OCI-LY7 (cell line): Measurements from ENCODE around the gene NCOA7. TPM values are rescaled to one million over a fixed set of nuclear protein-coding genes. Genes with fewer than 3 reads are reported as not detected.

Experiments used
- BruUV-seq: library from RNA; stranded (reverse); fragments of 400-500 nt; replicated peaks from 2 replicates; lab custom pipeline; 2021; lab: Mats Ljungman, UMichigan
- CTCF ChIA-PET: fragments of 300-600 bp; sonication (Branson Sonifier 250); formaldehyde crosslinking; loops from one replicate; lab custom pipeline; 2022; ENCODE audit warnings: antibody characterized with exemption; ENCODE audit not compliant: unreplicated experiment; lab: Charles Lee
- POLR2A ChIA-PET: fragments of 300-600 bp; sonication (Branson Sonifier 250); formaldehyde crosslinking; loops from one replicate; lab custom pipeline; 2022; ENCODE audit warnings: antibody characterized with exemption; lab: Charles Lee
- DNase-seq: peaks from one replicate; pipeline ENCODE4 v3.0.0-alpha.2; 2015; ENCODE audit warnings: low spot score
- H2AFZ ChIP-seq: fragments of 200-600 bp; sonication (generic), shearing (Covaris generic); 2 replicates; pipeline ENCODE4 v1.6.1; 2014; ENCODE audit warnings: mild to moderate bottlenecking, antibody characterized with exemption, low read length, moderate library complexity
- H3K27ac ChIP-seq: fragments of 200-600 bp; sonication (generic); 2 replicates; pipeline ENCODE4 v1.5.1; 2014; ENCODE audit warnings: mixed run types, low read depth, mild to moderate bottlenecking, moderate library complexity, low read length, inconsistent platforms; ENCODE audit not compliant: poor library complexity, severe bottlenecking
- H3K36me3 ChIP-seq: fragments of 200-600 bp; sonication (generic); 2 replicates; pipeline ENCODE4 v1.6.1; 2014; ENCODE audit warnings: mild to moderate bottlenecking, antibody characterized with exemption, low read length, moderate library complexity, mixed read lengths; ENCODE audit not compliant: insufficient read depth
- H3K4me1 ChIP-seq: fragments of 200-600 bp; sonication (generic); 2 replicates; pipeline ENCODE4 v1.5.1; 2014; ENCODE audit warnings: mild to moderate bottlenecking, low read length; ENCODE audit not compliant: insufficient read depth, poor library complexity, severe bottlenecking
- H3K4me2 ChIP-seq: fragments of 200-600 bp; sonication (generic); 2 replicates; pipeline ENCODE4 v1.6.1; 2014; ENCODE audit warnings: mild to moderate bottlenecking, low read length
- H3K4me3 ChIP-seq: fragments of 200-600 bp; sonication (generic); 2 replicates; pipeline ENCODE4 v1.5.1; 2014; ENCODE audit warnings: mild to moderate bottlenecking, low read depth, low read length; ENCODE audit not compliant: poor library complexity, severe bottlenecking
- H3K79me2 ChIP-seq: fragments of 200-600 bp; sonication (generic); 2 replicates; pipeline ENCODE4 v1.6.1; 2016; ENCODE audit warnings: low read depth, mild to moderate bottlenecking, low read length, moderate library complexity, mixed read lengths; ENCODE audit not compliant: insufficient read depth
- H3K9me2 ChIP-seq: fragments of 200-600 bp; sonication (generic); 2 replicates; pipeline ENCODE4 v1.6.1; 2016; ENCODE audit warnings: mild to moderate bottlenecking, low read length, mixed read lengths; ENCODE audit not compliant: insufficient read depth
- H3K9me3 ChIP-seq: fragments of 200-600 bp; sonication (generic); 2 replicates; pipeline ENCODE4 v1.6.1; 2014; ENCODE audit warnings: mild to moderate bottlenecking, mixed run types, low read length, mixed read lengths
- H4K20me1 ChIP-seq: fragments of 200-600 bp; sonication (generic); 2 replicates; pipeline ENCODE4 v1.6.1; 2014; ENCODE audit warnings: mild to moderate bottlenecking, antibody characterized with exemption, low read length, moderate library complexity, mixed read lengths; ENCODE audit not compliant: insufficient read depth
- EZH2phosphoT487 ChIP-seq: fragments of 200-600 bp; sonication (generic); IDR thresholded peaks from 2 replicates; pipeline ENCODE4 v1.6.1; 2018; ENCODE audit warnings: low read depth, borderline replicate concordance, mild to moderate bottlenecking, mixed run types, antibody characterized with exemption, low read length, moderate library complexity, mixed read lengths
- intact Hi-C: fragments of 100-400 bp; cut with micrococcal nuclease; formaldehyde crosslinking; loops from one replicate; pipeline ENCODE4 v1.10.0; 2022; ENCODE audit not compliant: unreplicated experiment
- total RNA-seq, 2 experiments: library from RNA; depleted of rRNA in 1 of 2; stranded (reverse); fragments of >200 nt in 1 of 2; shearing (Covaris generic) in 1 of 2; gene quantifications; 2 replicates each; pipeline ENCODE4 v1.2.3, GENCODE V29; 2014 to 2022
- TF ChIP-seq, protein P1 (sequence below): fragments of 200-600 bp; sonication (generic); conservative IDR thresholded peaks from 2 replicates; pipeline ENCODE4 v1.5.1; 2014; ENCODE audit warnings: mild to moderate bottlenecking, antibody characterized with exemption, low read length, moderate library complexity, mixed read lengths

Gene NCOA7
- total RNA-seq, 2 experiments from 2014 or later, result 14.8 to 52.2 TPM

DNA sequence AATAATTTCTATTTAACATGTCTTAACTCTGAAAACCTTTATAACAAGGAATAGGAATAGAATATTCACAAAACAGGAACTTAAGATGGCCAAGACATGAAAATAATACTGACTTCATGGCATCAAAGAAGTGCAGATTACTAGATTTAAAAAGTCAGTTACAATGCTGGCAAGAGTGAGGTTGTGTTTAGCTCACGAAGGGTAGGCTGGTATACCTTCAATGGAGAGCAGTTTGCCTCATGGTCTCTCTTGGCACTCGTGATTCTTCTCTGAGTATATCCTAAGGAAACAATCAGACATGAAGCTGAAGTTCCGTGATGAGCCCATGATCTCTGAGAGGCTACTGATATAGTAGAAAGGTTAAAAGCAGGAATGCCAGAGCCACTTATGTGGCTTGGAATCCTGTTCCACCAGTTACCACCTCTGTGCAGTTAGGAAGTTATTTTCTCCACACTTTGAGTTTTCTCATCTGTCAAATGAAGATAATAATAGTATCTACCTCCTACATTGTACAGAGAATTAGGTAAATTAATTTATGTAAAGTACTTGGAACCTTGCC lies 7.2 kb downstream of the NCOA7 start:
- no TSS peak for BruUV-seq
- CTCF ChIA-PET, result interaction anchor here (1.0 to 1.2 kb wide), 2 partner anchors 10 to 13 kb away, joined by 3 to 4 read pairs; no protein-coding TSS in a partner anchor
- DNase-seq, result no peak
- Histone ChIP-seq H3K4me2 (peak overlapping the region; percentile 96), H3K27ac (peak overlapping the region; percentile 97), H3K9me3 (no peaks in the 10 kb centered on the region), H3K4me3 (peak overlapping the region; percentile 43), H3K4me1 (peaks cover 99% of the 10 kb centered on the region), H3K36me3 (peaks cover 18% of the 10 kb centered on the region; the same call in 1 of the 2 replicates), H4K20me1 (no peaks in the 10 kb centered on the region), H3K9me2 (no peaks in the 10 kb centered on the region), H3K79me2 (peaks cover 97% of the 10 kb centered on the region), H2AFZ (peak overlapping the region; percentile 10; the same call in 1 of the 2 replicates)
- intact Hi-C loops, result loop anchor here (10.0 kb wide), 1 partner anchor 1547 kb away; the partner anchor contains the start of gene ECHDC1
- TF ChIP-seq, protein P1, sequence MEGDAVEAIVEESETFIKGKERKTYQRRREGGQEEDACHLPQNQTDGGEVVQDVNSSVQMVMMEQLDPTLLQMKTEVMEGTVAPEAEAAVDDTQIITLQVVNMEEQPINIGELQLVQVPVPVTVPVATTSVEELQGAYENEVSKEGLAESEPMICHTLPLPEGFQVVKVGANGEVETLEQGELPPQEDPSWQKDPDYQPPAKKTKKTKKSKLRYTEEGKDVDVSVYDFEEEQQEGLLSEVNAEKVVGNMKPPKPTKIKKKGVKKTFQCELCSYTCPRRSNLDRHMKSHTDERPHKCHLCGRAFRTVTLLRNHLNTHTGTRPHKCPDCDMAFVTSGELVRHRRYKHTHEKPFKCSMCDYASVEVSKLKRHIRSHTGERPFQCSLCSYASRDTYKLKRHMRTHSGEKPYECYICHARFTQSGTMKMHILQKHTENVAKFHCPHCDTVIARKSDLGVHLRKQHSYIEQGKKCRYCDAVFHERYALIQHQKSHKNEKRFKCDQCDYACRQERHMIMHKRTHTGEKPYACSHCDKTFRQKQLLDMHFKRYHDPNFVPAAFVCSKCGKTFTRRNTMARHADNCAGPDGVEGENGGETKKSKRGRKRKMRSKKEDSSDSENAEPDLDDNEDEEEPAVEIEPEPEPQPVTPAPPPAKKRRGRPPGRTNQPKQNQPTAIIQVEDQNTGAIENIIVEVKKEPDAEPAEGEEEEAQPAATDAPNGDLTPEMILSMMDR, result no peak
- no peak for TF ChIP-seq EZH2phosphoT487
- POLR2A ChIA-PET, result interaction anchor here (0.9 to 4.6 kb wide), 8 partner anchors 10 to 162 kb away, joined by 3 to 26 read pairs (median 10); no protein-coding TSS in a partner anchor

DNA sequence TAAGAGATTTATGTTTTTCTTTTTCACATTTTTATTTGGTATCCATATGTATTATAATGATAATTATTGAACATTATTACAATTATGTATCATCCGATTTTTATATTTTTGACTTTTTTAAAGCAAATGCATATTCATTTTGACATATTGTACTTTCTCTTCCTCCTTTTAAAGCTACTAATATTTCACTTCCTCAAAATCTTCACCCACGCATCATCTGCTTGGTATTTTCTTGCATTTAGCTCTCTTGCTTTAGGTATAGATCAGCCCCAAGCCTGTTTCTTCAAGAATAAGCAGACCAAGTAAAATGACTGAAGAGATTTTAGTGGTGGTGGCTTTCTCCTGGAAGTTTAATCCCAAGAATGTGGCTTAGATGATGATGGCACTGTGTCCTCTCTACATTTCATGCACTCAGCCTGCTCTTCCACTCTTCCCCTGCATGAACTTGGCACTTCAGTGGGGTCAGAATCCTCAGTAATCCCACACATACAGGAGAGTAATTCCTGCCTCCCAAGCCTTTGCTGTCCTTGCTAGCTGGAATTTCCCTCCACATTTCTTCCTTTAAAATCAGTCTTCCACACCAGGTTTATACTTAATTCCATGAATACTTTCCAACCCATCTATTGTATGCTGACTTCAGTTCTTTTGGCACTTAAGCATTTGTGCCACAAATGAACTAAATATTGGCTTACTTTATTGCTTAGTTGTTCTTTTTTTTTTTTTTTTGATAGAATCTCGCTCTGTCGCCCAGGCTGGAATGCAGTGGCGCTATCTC lies 8.2 kb downstream of the NCOA7 start:
- ChIA-PET POLR2A (interaction anchor here (1.0 to 4.6 kb wide), 8 partner anchors 9 to 187 kb away, joined by 3 to 26 read pairs (median 16); partner anchors contain the start of gene NCOA7), CTCF (interaction anchor here (1.0 kb wide), 2 partner anchors 9 to 11 kb away, joined by 3 to 4 read pairs; no protein-coding TSS in a partner anchor)
- Histone ChIP-seq H2AFZ (no peak overlapping the region; the same call in 1 of the 2 replicates), H3K4me3 (peak overlapping the region; percentile 58), H3K9me2 (no peaks in the 10 kb centered on the region), H3K9me3 (no peaks in the 10 kb centered on the region), H3K36me3 (peaks cover 24% of the 10 kb centered on the region; the same call in 1 of the 2 replicates), H4K20me1 (no peaks in the 10 kb centered on the region), H3K27ac (peak overlapping the region; percentile 97), H3K4me2 (peak overlapping the region; percentile 96), H3K79me2 (peaks cover 97% of the 10 kb centered on the region), H3K4me1 (peaks cover 99% of the 10 kb centered on the region)
- BruUV-seq, result no TSS peak
- TF ChIP-seq, protein P1, result no peak
- TF ChIP-seq EZH2phosphoT487, result no peak
- DNase-seq, result peak; percentile 83
- intact Hi-C loops, result loop anchor here (10.0 kb wide), 1 partner anchor 1546 kb away; the partner anchor contains the start of gene ECHDC1
